Left renal pelvis (tissue), 4 donors: Measurements from ENCODE around the gene KTN1. TPM values are rescaled to one million over a fixed set of nuclear protein-coding genes. Genes with fewer than 3 reads are reported as not detected.

Source experiments
- DNase-seq, 4 donors: peaks; one replicate each; pipeline ENCODE4 v3.0.0-alpha.2; 2013; ENCODE audit warnings: low read depth in 4 of 4, low spot score in 3 of 4
- polyA plus RNA-seq, 4 donors: library from polyadenylated mRNA; unstranded; fragments of 120-200 nt; gene quantifications; one replicate each; pipeline ENCODE4 v1.2.1, GENCODE V29; 2013; ENCODE audit not compliant: insufficient read length in 4 of 4

KTN1 gene
- polyA plus RNA-seq, 4 donors: 112 to 241 (median 207) TPM

GRCh38 chr14:55609681-55610080, 29.7 kb downstream of the KTN1 start:
- DNase-seq: no peak

GRCh38 chr14:55610713-55611370, 30.8 kb downstream of the KTN1 start:
- DNase-seq: no peak

- no peak for DNase-seq
Observed at GRCh38 chr14:55611859-55612258, 31.9 kb downstream of the KTN1 start.

GRCh38 chr14:55614304-55614703, 34.3 kb downstream of the KTN1 start:
- no peak for DNase-seq

- DNase-seq: no peak
Observed at GRCh38 chr14:55620277-55620676, 40.3 kb downstream of the KTN1 start.

GRCh38 chr14:55620981-55621380, 41.0 kb downstream of the KTN1 start:
- DNase-seq: no peak

- DNase-seq: no peak
Observed at GRCh38 chr14:55621391-55621790, 41.4 kb downstream of the KTN1 start.

GRCh38 chr14:55624913-55625312, 44.9 kb downstream of the KTN1 start:
- no peak for DNase-seq

GRCh38 chr14:55625481-55625880, 45.5 kb downstream of the KTN1 start:
- no peak for DNase-seq

- no peak for DNase-seq
Observed at GRCh38 chr14:55626131-55626530, 46.1 kb downstream of the KTN1 start.

GRCh38 chr14:55628426-55628825, 48.4 kb downstream of the KTN1 start:
- DNase-seq: no peak

- no peak for DNase-seq
Observed at GRCh38 chr14:55638665-55639064, 58.7 kb downstream of the KTN1 start.

- DNase-seq: no peak
Observed at GRCh38 chr14:55641290-55641689, 61.3 kb downstream of the KTN1 start.

GRCh38 chr14:55641954-55642353, 61.9 kb downstream of the KTN1 start:
- DNase-seq: no peak

- no peak for DNase-seq
Observed at GRCh38 chr14:55645145-55645544, 65.1 kb downstream of the KTN1 start.

- DNase-seq: no peak
Observed at GRCh38 chr14:55645845-55646832, 66.1 kb downstream of the KTN1 start.

- no peak for DNase-seq
Observed at GRCh38 chr14:55650992-55651391, 71.0 kb downstream of the KTN1 start.

GRCh38 chr14:55654243-55654642, 74.2 kb downstream of the KTN1 start:
- DNase-seq: no peak

GRCh38 chr14:55661029-55661428, 81.0 kb downstream of the KTN1 start:
- DNase-seq: no peak

GRCh38 chr14:55662752-55663151, 82.7 kb downstream of the KTN1 start:
- no peak for DNase-seq

- no peak for DNase-seq
Observed at GRCh38 chr14:55665067-55665675, 85.2 kb downstream of the KTN1 start.
